ENCODE data around the gene UCN2. TPM values are rescaled to one million over a fixed set of nuclear protein-coding genes. Genes with fewer than 3 reads are reported as not detected.

Gene UCN2
- total RNA-seq, 1 experiment from 2014 or later, result 1.8 TPM

- intact Hi-C loops (cut with micrococcal nuclease; ENCODE audit: unreplicated experiment) (no loop called here), in situ Hi-C loops (cut with HindIII; ENCODE audit: low pct_unique_long_range_greater_than_20kb, low sequenced_read_pairs) (no loop called here)
- DNase-seq (ENCODE audit: low read depth, low spot score), result no peak
- H3K9me3 ChIP-seq (ENCODE audit: control insufficient read depth, insufficient read depth, low read depth, low read length), result no peaks in the 10 kb centered on the region
- peaks cover 3% of the 10 kb centered on the region; the same call in 1 of the 2 replicates for H3K4me1 ChIP-seq (ENCODE audit: control insufficient read depth, insufficient read depth, low read length)
- H3K4me3 ChIP-seq (ENCODE audit: low read depth in 2 of 2, low read length in 2 of 2), result no peak overlapping the region
- POLR2A ChIA-PET, result no interaction called here
- no peak for ATAC-seq
- no peak overlapping the region for H3K27ac ChIP-seq (ENCODE audit: low read length)
- H3K36me3 ChIP-seq (ENCODE audit: control insufficient read depth, insufficient read depth, low read length), result no peaks in the 10 kb centered on the region
- TF ChIP-seq SIN3A (IDR thresholded peaks at IDR 0.05; ENCODE audit: borderline replicate concordance, insufficient read depth, low read depth, low read length), result no peak
- no peak for TF ChIP-seq CTCF (IDR thresholded peaks at IDR 0.05)
- TF ChIP-seq POLR2AphosphoS5 (IDR thresholded peaks at IDR 0.05; ENCODE audit: low read depth, low read length), result no peak
- TF ChIP-seq TCF7L2 (IDR thresholded peaks at IDR 0.05; ENCODE audit: low read depth, low read length), result no peak
- TF ChIP-seq REST (IDR thresholded peaks at IDR 0.05; ENCODE audit: insufficient read depth in 1 of 2, low read depth in 2 of 2, low read length in 1 of 2), result no peak
- no TSS peak for BruUV-seq (replicated peaks)
- H3K27me3 ChIP-seq (ENCODE audit: control insufficient read depth, insufficient read depth, low read length), result no peaks in the 10 kb centered on the region
- CTCF ChIA-PET, result no interaction called here
These were observed 5.8 kb upstream of the UCN2 start for GRCh38 chr3:48569400-48569799.

GRCh38 chr3:48568476-48568875 is 4.9 kb upstream of the UCN2 start:
- Histone ChIP-seq H3K27me3 (ENCODE audit: control insufficient read depth, insufficient read depth, low read length) (no peaks in the 10 kb centered on the region), H3K9me3 (ENCODE audit: control insufficient read depth, insufficient read depth, low read depth, low read length) (no peaks in the 10 kb centered on the region), H3K27ac (ENCODE audit: low read length) (no peak overlapping the region), H3K4me3 (ENCODE audit: low read depth in 2 of 2, low read length in 2 of 2) (no peak overlapping the region), H3K4me1 (ENCODE audit: control insufficient read depth, insufficient read depth, low read length) (peaks cover 10% of the 10 kb centered on the region), H3K36me3 (ENCODE audit: control insufficient read depth, insufficient read depth, low read length) (no peaks in the 10 kb centered on the region)
- no TSS peak for BruUV-seq (replicated peaks)
- POLR2A ChIA-PET, result no interaction called here
- intact Hi-C loops (cut with micrococcal nuclease; ENCODE audit: unreplicated experiment), result no loop called here
- TF ChIP-seq CTCF (IDR thresholded peaks at IDR 0.05) (no peak), REST (IDR thresholded peaks at IDR 0.05; ENCODE audit: insufficient read depth in 1 of 2, low read depth in 2 of 2, low read length in 1 of 2) (no peak), TCF7L2 (IDR thresholded peaks at IDR 0.05; ENCODE audit: low read depth, low read length) (no peak), SIN3A (IDR thresholded peaks at IDR 0.05; ENCODE audit: borderline replicate concordance, insufficient read depth, low read depth, low read length) (no peak), POLR2AphosphoS5 (IDR thresholded peaks at IDR 0.05; ENCODE audit: low read depth, low read length) (no peak)
- ATAC-seq (no peak), DNase-seq (ENCODE audit: low read depth, low spot score) (no peak)
- in situ Hi-C loops (cut with HindIII; ENCODE audit: low pct_unique_long_range_greater_than_20kb, low sequenced_read_pairs), result no loop called here
- CTCF ChIA-PET, result no interaction called here
